ENCODE data around the gene JAKMIP3.
A peak's percentile ranks its signal among the peaks of the same experiment; 100 is the strongest.

Gene JAKMIP3

GRCh38 chr10:132065491-132066105 lies at the start of gene JAKMIP3:
JAKMIP3 (plus strand) TSS chr10:132065946; CDS start chr10:132104809, 38,863 bp downstream.
- Mint-ChIP-seq H3K27me3 (ENCODE audit: low read depth) (peaks cover 6% of the 10 kb centered on the region), H3K36me3 (ENCODE audit: low read depth) (no peaks in the 10 kb centered on the region), H3K27ac (no peak within 1 kb of the TSS), H3K4me3 (peak within 1 kb of the TSS; percentile 70), H3K9me3 (no peaks in the 10 kb centered on the region), H3K4me1 (ENCODE audit: low read depth) (peaks cover 3% of the 10 kb centered on the region)
- no peak for DNase-seq (ENCODE audit: low spot score)

- Mint-ChIP-seq H3K4me1 (ENCODE audit: low read depth) (no peaks in the 10 kb centered on the region), H3K4me3 (no peak overlapping the region), H3K9me3 (no peaks in the 10 kb centered on the region), H3K36me3 (ENCODE audit: low read depth) (no peaks in the 10 kb centered on the region), H3K27me3 (ENCODE audit: low read depth) (peaks cover 11% of the 10 kb centered on the region), H3K27ac (no peak overlapping the region)
- no peak for DNase-seq (ENCODE audit: low spot score)
Observed at GRCh38 chr10:132016514-132016913, 49.2 kb upstream of the JAKMIP3 start.

- H3K4me3 Mint-ChIP-seq, result no peak overlapping the region
- DNase-seq (ENCODE audit: low spot score), result no peak
- peaks cover 4% of the 10 kb centered on the region for H3K4me1 Mint-ChIP-seq (ENCODE audit: low read depth)
- H3K9me3 Mint-ChIP-seq, result no peaks in the 10 kb centered on the region
- H3K36me3 Mint-ChIP-seq (ENCODE audit: low read depth), result no peaks in the 10 kb centered on the region
- H3K27ac Mint-ChIP-seq, result no peak overlapping the region
- peaks cover 17% of the 10 kb centered on the region for H3K27me3 Mint-ChIP-seq (ENCODE audit: low read depth)
Observed at GRCh38 chr10:132018446-132018845, 47.3 kb upstream of the JAKMIP3 start.

GRCh38 chr10:132019366-132019765 lies 46.4 kb upstream of the JAKMIP3 start:
- no peak overlapping the region for H3K27ac Mint-ChIP-seq
- H3K4me3 Mint-ChIP-seq, result no peak overlapping the region
- H3K27me3 Mint-ChIP-seq (ENCODE audit: low read depth), result peaks cover 21% of the 10 kb centered on the region
- no peak for DNase-seq (ENCODE audit: low spot score)
- H3K4me1 Mint-ChIP-seq (ENCODE audit: low read depth), result peaks cover 4% of the 10 kb centered on the region
- no peaks in the 10 kb centered on the region for H3K9me3 Mint-ChIP-seq
- H3K36me3 Mint-ChIP-seq (ENCODE audit: low read depth), result no peaks in the 10 kb centered on the region

- H3K27me3 Mint-ChIP-seq (ENCODE audit: low read depth), result peaks cover 29% of the 10 kb centered on the region
- peaks cover 4% of the 10 kb centered on the region for H3K4me1 Mint-ChIP-seq (ENCODE audit: low read depth)
- H3K4me3 Mint-ChIP-seq, result no peak overlapping the region
- no peak overlapping the region for H3K27ac Mint-ChIP-seq
- no peaks in the 10 kb centered on the region for H3K36me3 Mint-ChIP-seq (ENCODE audit: low read depth)
- no peaks in the 10 kb centered on the region for H3K9me3 Mint-ChIP-seq
- no peak for DNase-seq (ENCODE audit: low spot score)
Observed at GRCh38 chr10:132020456-132020855, 45.3 kb upstream of the JAKMIP3 start.

GRCh38 chr10:132021046-132021445 lies 44.7 kb upstream of the JAKMIP3 start:
- no peaks in the 10 kb centered on the region for H3K9me3 Mint-ChIP-seq
- DNase-seq (ENCODE audit: low spot score), result no peak
- peaks cover 27% of the 10 kb centered on the region for H3K27me3 Mint-ChIP-seq (ENCODE audit: low read depth)
- H3K4me3 Mint-ChIP-seq, result no peak overlapping the region
- no peaks in the 10 kb centered on the region for H3K36me3 Mint-ChIP-seq (ENCODE audit: low read depth)
- H3K4me1 Mint-ChIP-seq (ENCODE audit: low read depth), result peaks cover 4% of the 10 kb centered on the region
- no peak overlapping the region for H3K27ac Mint-ChIP-seq

- Mint-ChIP-seq H3K9me3 (no peaks in the 10 kb centered on the region), H3K4me3 (no peak overlapping the region), H3K4me1 (ENCODE audit: low read depth) (peaks cover 4% of the 10 kb centered on the region), H3K27me3 (ENCODE audit: low read depth) (peaks cover 27% of the 10 kb centered on the region), H3K36me3 (ENCODE audit: low read depth) (no peaks in the 10 kb centered on the region), H3K27ac (no peak overlapping the region)
- DNase-seq (ENCODE audit: low spot score), result no peak
Observed at GRCh38 chr10:132021504-132022143, 44.1 kb upstream of the JAKMIP3 start.

GRCh38 chr10:132022241-132022640 lies 43.5 kb upstream of the JAKMIP3 start:
- H3K36me3 Mint-ChIP-seq (ENCODE audit: low read depth), result no peaks in the 10 kb centered on the region
- H3K9me3 Mint-ChIP-seq, result no peaks in the 10 kb centered on the region
- peaks cover 25% of the 10 kb centered on the region for H3K27me3 Mint-ChIP-seq (ENCODE audit: low read depth)
- H3K4me1 Mint-ChIP-seq (ENCODE audit: low read depth), result peaks cover 4% of the 10 kb centered on the region
- no peak for DNase-seq (ENCODE audit: low spot score)
- no peak overlapping the region for H3K27ac Mint-ChIP-seq
- no peak overlapping the region for H3K4me3 Mint-ChIP-seq

- DNase-seq (ENCODE audit: low spot score), result peak; percentile 66
- H3K27me3 Mint-ChIP-seq (ENCODE audit: low read depth), result peaks cover 29% of the 10 kb centered on the region
- H3K36me3 Mint-ChIP-seq (ENCODE audit: low read depth), result no peaks in the 10 kb centered on the region
- no peak overlapping the region for H3K27ac Mint-ChIP-seq
- H3K4me1 Mint-ChIP-seq (ENCODE audit: low read depth), result peaks cover 4% of the 10 kb centered on the region
- H3K4me3 Mint-ChIP-seq, result peak overlapping the region; percentile 0
- H3K9me3 Mint-ChIP-seq, result no peaks in the 10 kb centered on the region
Observed at GRCh38 chr10:132023092-132023811, 42.5 kb upstream of the JAKMIP3 start.

GRCh38 chr10:132027423-132027983 lies 38.2 kb upstream of the JAKMIP3 start:
- H3K36me3 Mint-ChIP-seq (ENCODE audit: low read depth), result no peaks in the 10 kb centered on the region
- H3K4me3 Mint-ChIP-seq, result no peak overlapping the region
- H3K27ac Mint-ChIP-seq, result no peak overlapping the region
- no peak for DNase-seq (ENCODE audit: low spot score)
- peaks cover 34% of the 10 kb centered on the region for H3K27me3 Mint-ChIP-seq (ENCODE audit: low read depth)
- H3K4me1 Mint-ChIP-seq (ENCODE audit: low read depth), result peaks cover 9% of the 10 kb centered on the region
- no peaks in the 10 kb centered on the region for H3K9me3 Mint-ChIP-seq

- Mint-ChIP-seq H3K9me3 (no peaks in the 10 kb centered on the region), H3K27me3 (ENCODE audit: low read depth) (peaks cover 33% of the 10 kb centered on the region), H3K27ac (no peak overlapping the region), H3K4me1 (ENCODE audit: low read depth) (peaks cover 5% of the 10 kb centered on the region), H3K36me3 (ENCODE audit: low read depth) (no peaks in the 10 kb centered on the region), H3K4me3 (no peak overlapping the region)
- no peak for DNase-seq (ENCODE audit: low spot score)
Observed at GRCh38 chr10:132028706-132029105, 37.0 kb upstream of the JAKMIP3 start.

- Mint-ChIP-seq H3K4me3 (no peak overlapping the region), H3K9me3 (no peaks in the 10 kb centered on the region), H3K4me1 (ENCODE audit: low read depth) (peaks cover 5% of the 10 kb centered on the region), H3K27me3 (ENCODE audit: low read depth) (peaks cover 38% of the 10 kb centered on the region), H3K36me3 (ENCODE audit: low read depth) (no peaks in the 10 kb centered on the region), H3K27ac (no peak overlapping the region)
- DNase-seq (ENCODE audit: low spot score), result no peak
Observed at GRCh38 chr10:132030898-132031463, 34.8 kb upstream of the JAKMIP3 start.

GRCh38 chr10:132033632-132034031 lies 32.1 kb upstream of the JAKMIP3 start:
- Mint-ChIP-seq H3K27me3 (ENCODE audit: low read depth) (peaks cover 49% of the 10 kb centered on the region), H3K27ac (no peak overlapping the region), H3K9me3 (no peaks in the 10 kb centered on the region), H3K4me3 (no peak overlapping the region), H3K4me1 (ENCODE audit: low read depth) (peaks cover 2% of the 10 kb centered on the region), H3K36me3 (ENCODE audit: low read depth) (no peaks in the 10 kb centered on the region)
- no peak for DNase-seq (ENCODE audit: low spot score)

GRCh38 chr10:132035476-132035875 lies 30.3 kb upstream of the JAKMIP3 start:
- Mint-ChIP-seq H3K27me3 (ENCODE audit: low read depth) (peaks cover 48% of the 10 kb centered on the region), H3K36me3 (ENCODE audit: low read depth) (no peaks in the 10 kb centered on the region), H3K27ac (no peak overlapping the region), H3K9me3 (no peaks in the 10 kb centered on the region), H3K4me1 (ENCODE audit: low read depth) (no peaks in the 10 kb centered on the region), H3K4me3 (no peak overlapping the region)
- no peak for DNase-seq (ENCODE audit: low spot score)
